Keratinocyte (primary cell): ENCODE data around the gene PLD1.

Experiments used
- EZH2 ChIP-seq: IDR thresholded peaks from one replicate; pipeline ENCODE4 v1.6.1; 2012; ENCODE audit warnings: inconsistent platforms, mild to moderate bottlenecking, low read length, moderate library complexity
- TF ChIP-seq, protein P1 (sequence below), 3 experiments: IDR thresholded peaks in 1 of 3; conservative IDR thresholded peaks in 1 of 3; optimal IDR thresholded peaks in 1 of 3; 2 replicates in 2 of 3; 3 replicates in 1 of 3; pipeline versions ENCODE3 to v1.5.1; 2011; ENCODE audit warnings: low read length in 3 of 3, mild to moderate bottlenecking in 3 of 3, moderate library complexity in 2 of 3, control low read depth in 1 of 3, inconsistent platforms in 1 of 3; ENCODE audit not compliant: insufficient read depth in 2 of 3; ENCODE audit errors: extremely low read depth in 1 of 3

DNA sequence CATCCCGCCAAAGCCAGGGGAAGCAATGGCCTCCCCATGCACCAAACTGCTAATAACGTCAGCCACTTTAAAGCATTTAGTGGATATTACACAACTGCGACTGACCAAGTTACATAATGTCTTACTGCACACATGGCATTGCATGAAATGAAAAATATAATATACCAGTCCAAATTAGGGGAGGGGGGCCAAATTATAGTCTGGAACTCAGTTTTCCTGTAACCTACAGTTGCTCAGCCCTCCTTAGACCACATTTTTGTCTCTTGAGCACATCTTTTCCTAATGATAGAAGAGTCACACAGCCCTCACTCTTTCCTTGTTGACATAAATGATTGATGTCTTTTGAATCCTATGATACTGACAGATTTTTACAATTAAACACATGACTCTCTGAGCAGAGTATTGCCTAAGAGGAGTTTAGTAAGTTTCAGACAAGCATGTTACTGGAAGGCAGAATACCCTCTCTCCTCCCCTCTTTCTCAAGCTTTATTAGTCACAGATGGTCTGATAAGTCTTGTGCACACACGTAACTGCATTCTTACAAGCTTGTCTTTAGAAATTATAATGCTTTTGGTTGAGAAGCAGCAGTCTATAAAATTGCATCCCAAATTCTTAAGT is 1.1 kb upstream of the PLD1 start:
- TF ChIP-seq, protein P1, sequence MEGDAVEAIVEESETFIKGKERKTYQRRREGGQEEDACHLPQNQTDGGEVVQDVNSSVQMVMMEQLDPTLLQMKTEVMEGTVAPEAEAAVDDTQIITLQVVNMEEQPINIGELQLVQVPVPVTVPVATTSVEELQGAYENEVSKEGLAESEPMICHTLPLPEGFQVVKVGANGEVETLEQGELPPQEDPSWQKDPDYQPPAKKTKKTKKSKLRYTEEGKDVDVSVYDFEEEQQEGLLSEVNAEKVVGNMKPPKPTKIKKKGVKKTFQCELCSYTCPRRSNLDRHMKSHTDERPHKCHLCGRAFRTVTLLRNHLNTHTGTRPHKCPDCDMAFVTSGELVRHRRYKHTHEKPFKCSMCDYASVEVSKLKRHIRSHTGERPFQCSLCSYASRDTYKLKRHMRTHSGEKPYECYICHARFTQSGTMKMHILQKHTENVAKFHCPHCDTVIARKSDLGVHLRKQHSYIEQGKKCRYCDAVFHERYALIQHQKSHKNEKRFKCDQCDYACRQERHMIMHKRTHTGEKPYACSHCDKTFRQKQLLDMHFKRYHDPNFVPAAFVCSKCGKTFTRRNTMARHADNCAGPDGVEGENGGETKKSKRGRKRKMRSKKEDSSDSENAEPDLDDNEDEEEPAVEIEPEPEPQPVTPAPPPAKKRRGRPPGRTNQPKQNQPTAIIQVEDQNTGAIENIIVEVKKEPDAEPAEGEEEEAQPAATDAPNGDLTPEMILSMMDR (optimal IDR thresholded peaks at IDR 0.05 in 1 of 3, IDR thresholded peaks at IDR 0.05 in 1 of 3, conservative IDR thresholded peaks at IDR 0.05 in 1 of 3; ENCODE audit: extremely low read depth in 1 of 3, insufficient read depth in 2 of 3, low read length in 3 of 3) = no peak
- TF ChIP-seq EZH2 = no peak
